ENCODE measurements around the gene NINJ2. TPM values are rescaled to one million over a fixed set of nuclear protein-coding genes. Genes with fewer than 3 reads are reported as not detected.

The NINJ2 gene
- total and polyA plus RNA-seq, 10 of the 15 experiments (the other 5 are each of a cell fraction or from before 2014, with no cell fraction given), result 8.9 to 51.6 (median 21.3) TPM

DNA sequence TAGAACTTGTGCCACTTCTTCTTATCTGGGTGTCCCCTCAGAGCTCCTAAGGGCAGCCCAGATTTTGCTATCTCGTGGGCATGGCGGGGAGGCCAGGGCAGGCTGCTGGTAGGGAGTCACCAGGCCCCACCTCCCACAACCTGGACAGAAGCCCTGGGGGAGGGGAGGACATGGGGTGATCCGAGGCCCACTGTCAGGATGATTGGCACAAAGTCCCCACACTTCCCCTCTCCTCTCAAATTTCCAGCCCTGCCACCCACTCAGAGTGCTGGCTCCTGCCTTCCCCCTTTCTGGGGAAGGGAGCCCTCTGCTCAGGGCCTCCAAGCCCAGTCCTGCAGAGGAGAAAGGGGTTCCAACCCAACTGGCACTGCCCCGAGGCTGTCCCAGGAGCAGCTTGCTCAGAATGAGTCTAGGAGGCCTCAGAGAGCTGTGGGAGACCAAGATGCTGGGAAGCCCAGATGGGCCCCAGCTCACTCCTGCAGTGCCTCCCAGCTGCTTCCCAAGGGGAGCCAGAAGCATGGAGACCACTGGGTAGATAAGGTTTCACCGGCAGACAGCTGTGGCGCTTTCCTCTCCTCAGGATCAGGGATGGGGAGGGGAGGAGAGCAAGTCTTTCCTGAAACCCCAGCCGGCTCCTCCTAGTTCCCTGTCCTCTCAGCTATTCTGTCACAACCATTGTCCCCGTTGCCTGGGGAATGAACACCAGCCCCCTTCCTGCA lies 120.7 kb downstream of the NINJ2 start:
- Histone ChIP-seq H3K9me3 (replicated peaks; ENCODE audit: control insufficient read depth, insufficient read depth, low read length) (no peaks in the 10 kb centered on the region), H3K27me3 (replicated peaks in 1 of 2; ENCODE audit: control insufficient read depth in 2 of 2, insufficient read depth in 2 of 2, low read length in 1 of 2) (no peaks in the 10 kb centered on the region; a peak in 2 of 4 replicates), H3K4me2 (ENCODE audit: control insufficient read depth, insufficient read depth) (no peak overlapping the region), H3K4me1 (ENCODE audit: control insufficient read depth, insufficient read depth, low read length) (no peaks in the 10 kb centered on the region), H3K4me3 (no peak overlapping the region), H3K27ac (ENCODE audit: control insufficient read depth, insufficient read depth) (no peak overlapping the region), H3K36me3 (ENCODE audit: control insufficient read depth in 2 of 2, insufficient read depth in 2 of 2, low read length in 1 of 2) (no peaks in the 10 kb centered on the region), H2AFZ (ENCODE audit: control insufficient read depth, low read depth, low read length) (no peak overlapping the region), H4K20me1 (ENCODE audit: control insufficient read depth, insufficient read depth) (no peaks in the 10 kb centered on the region), H3K9ac (ENCODE audit: control insufficient read depth, insufficient read depth, low read length) (no peak overlapping the region), H3K79me2 (ENCODE audit: control insufficient read depth, insufficient read depth, low read length) (no peaks in the 10 kb centered on the region)
- intact Hi-C loops (cut with micrococcal nuclease; ENCODE audit: unreplicated experiment), result no loop called here
- DNase-seq (ENCODE audit: low read depth, low spot score) (no peak), ATAC-seq (no peak), FAIRE-seq (no peak)
- 28% methylated on average over 8 of the region's 8 CpGs for WGBS (ENCODE audit: insufficient coverage, insufficient replicate concordance, low lambda C conversion rate, missing lambda C conversion rate)
- no TSS peak for BruUV-seq (replicated peaks)
- in situ Hi-C loops (cut with MboI), result no loop called here
- ChIA-PET SMC1A (ENCODE audit: uncharacterized antibody, unreplicated experiment) (no interaction called here), RAD21 (ENCODE audit: unreplicated experiment) (no interaction called here), CTCF (interaction anchor here (6.2 kb wide), 1 partner anchor 88 kb away, joined by 55 read pairs; no protein-coding TSS in a partner anchor), POLR2A (no interaction called here)
- no peak for TF ChIP-seq TBL1XR1 (IDR thresholded peaks at IDR 0.05; ENCODE audit: low read depth, low read length)
- TF ChIP-seq NRF1 (conservative IDR thresholded peaks at IDR 0.05; ENCODE audit: low read depth, low read length), result no peak
- TF ChIP-seq SRF (IDR thresholded peaks at IDR 0.05; ENCODE audit: low read depth in 2 of 2, low read length in 2 of 2), result no peak
- no peak for TF ChIP-seq SIN3A (IDR thresholded peaks at IDR 0.05; ENCODE audit: low read depth, low read length)
- TF ChIP-seq, protein P1, sequence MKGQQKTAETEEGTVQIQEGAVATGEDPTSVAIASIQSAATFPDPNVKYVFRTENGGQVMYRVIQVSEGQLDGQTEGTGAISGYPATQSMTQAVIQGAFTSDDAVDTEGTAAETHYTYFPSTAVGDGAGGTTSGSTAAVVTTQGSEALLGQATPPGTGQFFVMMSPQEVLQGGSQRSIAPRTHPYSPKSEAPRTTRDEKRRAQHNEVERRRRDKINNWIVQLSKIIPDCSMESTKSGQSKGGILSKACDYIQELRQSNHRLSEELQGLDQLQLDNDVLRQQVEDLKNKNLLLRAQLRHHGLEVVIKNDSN (IDR thresholded peaks at IDR 0.05; ENCODE audit: borderline replicate concordance, extremely low read length, insufficient read depth, low read depth, low read length), result no peak
- TF ChIP-seq EGR1 (IDR thresholded peaks at IDR 0.05; ENCODE audit: borderline replicate concordance in 1 of 2, low read depth in 2 of 2, low read length in 2 of 2), result no peak
- TF ChIP-seq NR2F1 (conservative IDR thresholded peaks at IDR 0.05), result no peak
- TF ChIP-seq, protein P2, sequence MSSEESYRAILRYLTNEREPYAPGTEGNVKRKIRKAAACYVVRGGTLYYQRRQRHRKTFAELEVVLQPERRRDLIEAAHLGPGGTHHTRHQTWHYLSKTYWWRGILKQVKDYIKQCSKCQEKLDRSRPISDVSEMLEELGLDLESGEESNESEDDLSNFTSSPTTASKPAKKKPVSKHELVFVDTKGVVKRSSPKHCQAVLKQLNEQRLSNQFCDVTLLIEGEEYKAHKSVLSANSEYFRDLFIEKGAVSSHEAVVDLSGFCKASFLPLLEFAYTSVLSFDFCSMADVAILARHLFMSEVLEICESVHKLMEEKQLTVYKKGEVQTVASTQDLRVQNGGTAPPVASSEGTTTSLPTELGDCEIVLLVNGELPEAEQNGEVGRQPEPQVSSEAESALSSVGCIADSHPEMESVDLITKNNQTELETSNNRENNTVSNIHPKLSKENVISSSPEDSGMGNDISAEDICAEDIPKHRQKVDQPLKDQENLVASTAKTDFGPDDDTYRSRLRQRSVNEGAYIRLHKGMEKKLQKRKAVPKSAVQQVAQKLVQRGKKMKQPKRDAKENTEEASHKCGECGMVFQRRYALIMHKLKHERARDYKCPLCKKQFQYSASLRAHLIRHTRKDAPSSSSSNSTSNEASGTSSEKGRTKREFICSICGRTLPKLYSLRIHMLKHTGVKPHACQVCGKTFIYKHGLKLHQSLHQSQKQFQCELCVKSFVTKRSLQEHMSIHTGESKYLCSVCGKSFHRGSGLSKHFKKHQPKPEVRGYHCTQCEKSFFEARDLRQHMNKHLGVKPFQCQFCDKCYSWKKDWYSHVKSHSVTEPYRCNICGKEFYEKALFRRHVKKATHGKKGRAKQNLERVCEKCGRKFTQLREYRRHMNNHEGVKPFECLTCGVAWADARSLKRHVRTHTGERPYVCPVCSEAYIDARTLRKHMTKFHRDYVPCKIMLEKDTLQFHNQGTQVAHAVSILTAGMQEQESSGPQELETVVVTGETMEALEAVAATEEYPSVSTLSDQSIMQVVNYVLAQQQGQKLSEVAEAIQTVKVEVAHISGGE (CRISPR knock-in tag; IDR thresholded peaks at IDR 0.05), result no peak
- TF ChIP-seq, protein P3, sequence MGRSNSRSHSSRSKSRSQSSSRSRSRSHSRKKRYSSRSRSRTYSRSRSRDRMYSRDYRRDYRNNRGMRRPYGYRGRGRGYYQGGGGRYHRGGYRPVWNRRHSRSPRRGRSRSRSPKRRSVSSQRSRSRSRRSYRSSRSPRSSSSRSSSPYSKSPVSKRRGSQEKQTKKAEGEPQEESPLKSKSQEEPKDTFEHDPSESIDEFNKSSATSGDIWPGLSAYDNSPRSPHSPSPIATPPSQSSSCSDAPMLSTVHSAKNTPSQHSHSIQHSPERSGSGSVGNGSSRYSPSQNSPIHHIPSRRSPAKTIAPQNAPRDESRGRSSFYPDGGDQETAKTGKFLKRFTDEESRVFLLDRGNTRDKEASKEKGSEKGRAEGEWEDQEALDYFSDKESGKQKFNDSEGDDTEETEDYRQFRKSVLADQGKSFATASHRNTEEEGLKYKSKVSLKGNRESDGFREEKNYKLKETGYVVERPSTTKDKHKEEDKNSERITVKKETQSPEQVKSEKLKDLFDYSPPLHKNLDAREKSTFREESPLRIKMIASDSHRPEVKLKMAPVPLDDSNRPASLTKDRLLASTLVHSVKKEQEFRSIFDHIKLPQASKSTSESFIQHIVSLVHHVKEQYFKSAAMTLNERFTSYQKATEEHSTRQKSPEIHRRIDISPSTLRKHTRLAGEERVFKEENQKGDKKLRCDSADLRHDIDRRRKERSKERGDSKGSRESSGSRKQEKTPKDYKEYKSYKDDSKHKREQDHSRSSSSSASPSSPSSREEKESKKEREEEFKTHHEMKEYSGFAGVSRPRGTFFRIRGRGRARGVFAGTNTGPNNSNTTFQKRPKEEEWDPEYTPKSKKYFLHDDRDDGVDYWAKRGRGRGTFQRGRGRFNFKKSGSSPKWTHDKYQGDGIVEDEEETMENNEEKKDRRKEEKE (IDR thresholded peaks at IDR 0.05), result no peak
- TF ChIP-seq NFYB (IDR thresholded peaks at IDR 0.05; ENCODE audit: insufficient read depth, low read depth, low read length), result no peak
- no peak for TF ChIP-seq NR2C1 (IDR thresholded peaks at IDR 0.05)
- no peak for TF ChIP-seq ETV6 (conservative IDR thresholded peaks at IDR 0.05 in 1 of 2, IDR thresholded peaks at IDR 0.05 in 1 of 2; ENCODE audit: borderline replicate concordance in 1 of 2, low read depth in 1 of 2)
- no peak for TF ChIP-seq HDAC6 (IDR thresholded peaks at IDR 0.05; ENCODE audit: unreplicated experiment)
- TF ChIP-seq CBX5 (IDR thresholded peaks at IDR 0.05; ENCODE audit: low read depth), result no peak
- TF ChIP-seq MTA2 (IDR thresholded peaks at IDR 0.05; ENCODE audit: low read depth), result no peak

Data from GM12878 (cell line).